ENCODE measurements around the gene NAMPT. TPM values are rescaled to one million over a fixed set of nuclear protein-coding genes. Genes with fewer than 3 reads are reported as not detected.

NAMPT gene
- total RNA-seq, 1 experiment from 2014 or later: 80.8 TPM

GRCh38 chr7:106199024-106199423, 85.8 kb downstream of the NAMPT start:
- ChIA-PET CTCF (no interaction called here), POLR2A (no interaction called here)
- intact Hi-C loops (cut with micrococcal nuclease; ENCODE audit: unreplicated experiment) (no loop called here), in situ Hi-C loops (cut with HindIII; ENCODE audit: low pct_unique_long_range_greater_than_20kb, low sequenced_read_pairs) (no loop called here)
- Histone ChIP-seq H3K36me3 (ENCODE audit: control insufficient read depth, insufficient read depth, low read length) (no peaks in the 10 kb centered on the region), H3K4me1 (ENCODE audit: control insufficient read depth, insufficient read depth, low read length) (no peaks in the 10 kb centered on the region), H3K4me3 (ENCODE audit: low read depth in 2 of 2, low read length in 2 of 2) (no peak overlapping the region), H3K27me3 (ENCODE audit: control insufficient read depth, insufficient read depth, low read length) (no peaks in the 10 kb centered on the region), H3K27ac (ENCODE audit: low read length) (peak overlapping the region; percentile 34; the same call in 1 of the 2 replicates), H3K9me3 (ENCODE audit: control insufficient read depth, insufficient read depth, low read depth, low read length) (no peaks in the 10 kb centered on the region)
- ATAC-seq (no peak), DNase-seq (ENCODE audit: low read depth, low spot score) (no peak)
- BruUV-seq (replicated peaks): no TSS peak
- TF ChIP-seq SIN3A (IDR thresholded peaks at IDR 0.05; ENCODE audit: borderline replicate concordance, insufficient read depth, low read depth, low read length) (no peak), TCF7L2 (IDR thresholded peaks at IDR 0.05; ENCODE audit: low read depth, low read length) (no peak), CTCF (IDR thresholded peaks at IDR 0.05) (no peak), POLR2AphosphoS5 (IDR thresholded peaks at IDR 0.05; ENCODE audit: low read depth, low read length) (no peak)

Other genes starting within 250 kb of the NAMPT start
- 98.3 TPM for gene SYPL1, start 172.7 kb downstream of the NAMPT start, total RNA-seq (2021; ENCODE audit: unreplicated experiment)